ENCODE data around the gene EHD1. TPM values are rescaled to one million over a fixed set of nuclear protein-coding genes. Genes with fewer than 3 reads are reported as not detected.

Gene EHD1
- total and polyA plus RNA-seq, 9 of the 15 experiments (the other 6 are each of a cell fraction or from before 2014, with no cell fraction given) = 0.46 to 65.0 (median 16.4) TPM

DNA sequence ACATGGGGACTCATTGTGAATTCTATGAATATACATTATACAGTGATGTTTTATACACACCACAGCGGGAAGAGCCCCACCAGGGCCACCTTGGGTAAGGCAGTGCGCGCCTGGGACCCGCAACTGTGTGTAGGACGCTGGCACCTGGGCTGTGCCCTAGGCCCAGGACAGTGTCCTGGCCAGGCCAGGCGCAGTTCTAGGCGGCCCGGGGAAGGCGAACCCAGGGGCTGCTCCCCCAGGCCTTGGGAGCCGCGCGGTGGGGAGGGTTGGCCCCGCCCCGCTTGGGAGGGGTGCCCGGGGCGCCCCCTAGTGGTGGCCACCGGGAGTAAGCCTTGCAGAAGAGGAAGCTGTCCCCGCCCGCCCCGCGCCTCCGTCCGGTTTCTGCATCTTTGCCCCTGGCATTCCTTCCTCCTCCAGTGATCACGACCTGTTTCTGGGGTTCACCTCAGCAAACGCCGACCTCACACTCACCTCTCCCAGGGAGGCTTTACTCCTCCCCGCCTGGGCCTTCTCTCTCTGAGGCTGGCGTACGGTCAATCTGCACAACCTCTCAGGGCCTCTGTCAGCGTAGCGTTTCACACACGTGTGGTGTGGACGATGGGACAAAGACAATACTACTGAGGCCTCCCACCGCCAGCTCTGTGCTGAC lies 9.5 kb upstream of the EHD1 start (continued):
- TF ChIP-seq ZNF77 (CRISPR knock-in tag; IDR thresholded peaks at IDR 0.05) (no peak), E2F1 (CRISPR knock-in tag; IDR thresholded peaks at IDR 0.05) (no peak), HNRNPL (IDR thresholded peaks at IDR 0.05; ENCODE audit: low read depth, low read length) (peak; percentile 75; the same call in 1 of the 2 replicates), PHB (CRISPR knock-in tag; IDR thresholded peaks at IDR 0.05) (0 out of 2 replicates have a peak, but pooled peaks have one; percentile 67), EP300 (IDR thresholded peaks at IDR 0.05; ENCODE audit: low read length) (no peak; the same call in 1 of the 2 replicates), ETV1 (tag; conservative IDR thresholded peaks at IDR 0.05; ENCODE audit: low read depth) (0 out of 2 replicates have a peak, but pooled peaks have one; percentile 35), MTA1 (IDR thresholded peaks at IDR 0.05; ENCODE audit: borderline replicate concordance) (peak; percentile 36; the same call in 1 of the 2 replicates), SLC30A9 (CRISPR knock-in tag; IDR thresholded peaks at IDR 0.05) (no peak), CAMTA2 (CRISPR knock-in tag; conservative IDR thresholded peaks at IDR 0.05) (no peak), ZEB2 (IDR thresholded peaks at IDR 0.05) (0 out of 2 replicates have a peak, but pooled peaks have one; percentile 27), MTF1 (CRISPR knock-in tag; IDR thresholded peaks at IDR 0.05; ENCODE audit: borderline replicate concordance) (no peak), TFAM (CRISPR knock-in tag; conservative IDR thresholded peaks at IDR 0.05) (no peak), SMAD4 (CRISPR knock-in tag; conservative IDR thresholded peaks at IDR 0.05) (peak; percentile 73), MCM2 (IDR thresholded peaks at IDR 0.05; ENCODE audit: low read depth) (no peak), GATAD2B (IDR thresholded peaks at IDR 0.05; ENCODE audit: borderline replicate concordance) (peak; percentile 51; the same call in 1 of the 2 replicates), U2AF1 (optimal IDR thresholded peaks at IDR 0.05; ENCODE audit: low read depth, low read length) (no peak), HDAC2 (IDR thresholded peaks at IDR 0.05) (peak; percentile 66)
- TF ChIP-seq, protein P1, sequence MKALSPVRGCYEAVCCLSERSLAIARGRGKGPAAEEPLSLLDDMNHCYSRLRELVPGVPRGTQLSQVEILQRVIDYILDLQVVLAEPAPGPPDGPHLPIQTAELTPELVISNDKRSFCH (CRISPR knock-in tag; IDR thresholded peaks at IDR 0.05) = no peak
- TF ChIP-seq, protein P1 (tag; IDR thresholded peaks at IDR 0.05) = peak; percentile 58; the same call in 1 of the 2 replicates
- TF ChIP-seq, protein P2, sequence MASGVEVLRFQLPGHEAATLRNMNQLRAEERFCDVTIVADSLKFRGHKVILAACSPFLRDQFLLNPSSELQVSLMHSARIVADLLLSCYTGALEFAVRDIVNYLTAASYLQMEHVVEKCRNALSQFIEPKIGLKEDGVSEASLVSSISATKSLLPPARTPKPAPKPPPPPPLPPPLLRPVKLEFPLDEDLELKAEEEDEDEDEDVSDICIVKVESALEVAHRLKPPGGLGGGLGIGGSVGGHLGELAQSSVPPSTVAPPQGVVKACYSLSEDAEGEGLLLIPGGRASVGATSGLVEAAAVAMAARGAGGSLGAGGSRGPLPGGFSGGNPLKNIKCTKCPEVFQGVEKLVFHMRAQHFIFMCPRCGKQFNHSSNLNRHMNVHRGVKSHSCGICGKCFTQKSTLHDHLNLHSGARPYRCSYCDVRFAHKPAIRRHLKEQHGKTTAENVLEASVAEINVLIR (CRISPR knock-in tag; IDR thresholded peaks at IDR 0.05) = no peak
- TF ChIP-seq, protein P3, sequence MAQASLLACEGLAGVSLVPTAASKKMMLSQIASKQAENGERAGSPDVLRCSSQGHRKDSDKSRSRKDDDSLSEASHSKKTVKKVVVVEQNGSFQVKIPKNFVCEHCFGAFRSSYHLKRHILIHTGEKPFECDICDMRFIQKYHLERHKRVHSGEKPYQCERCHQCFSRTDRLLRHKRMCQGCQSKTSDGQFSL (CRISPR knock-in tag; IDR thresholded peaks at IDR 0.05) = peak; percentile 82; the same call in 1 of the 2 replicates
- TF ChIP-seq, protein P3 (tag; IDR thresholded peaks at IDR 0.05) = peak in 1 of 2 experiments; percentile 67; a peak in 1 of 4 replicates
- TF ChIP-seq, protein P4, sequence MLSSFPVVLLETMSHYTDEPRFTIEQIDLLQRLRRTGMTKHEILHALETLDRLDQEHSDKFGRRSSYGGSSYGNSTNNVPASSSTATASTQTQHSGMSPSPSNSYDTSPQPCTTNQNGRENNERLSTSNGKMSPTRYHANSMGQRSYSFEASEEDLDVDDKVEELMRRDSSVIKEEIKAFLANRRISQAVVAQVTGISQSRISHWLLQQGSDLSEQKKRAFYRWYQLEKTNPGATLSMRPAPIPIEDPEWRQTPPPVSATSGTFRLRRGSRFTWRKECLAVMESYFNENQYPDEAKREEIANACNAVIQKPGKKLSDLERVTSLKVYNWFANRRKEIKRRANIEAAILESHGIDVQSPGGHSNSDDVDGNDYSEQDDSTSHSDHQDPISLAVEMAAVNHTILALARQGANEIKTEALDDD (IDR thresholded peaks at IDR 0.05) = no peak

Data from K562 (cell line).